LHCN-M2 (cell line): ENCODE data around the gene B9D2. TPM values are rescaled to one million over a fixed set of nuclear protein-coding genes. Genes with fewer than 3 reads are reported as not detected.
"Not testable (repeated sequence)": the region's sequence is repeated elsewhere in the genome, so short reads cannot be mapped to it uniquely, and the experiment has no call there.

Source experiments
- DNase-seq: peaks from one replicate; pipeline ENCODE4 v3.0.0-alpha.2; 2012; ENCODE audit warnings: low read depth
- polyA plus RNA-seq: library from polyadenylated mRNA; unstranded; fragments of >200 nt; gene quantifications from one replicate; pipeline ENCODE4 v1.2.1, GENCODE V29; 2012; ENCODE audit warnings: missing spikeins
- total RNA-seq: library from RNA; depleted of rRNA; stranded (reverse); fragments of >200 nt; gene quantifications from 2 replicates; pipeline ENCODE4 v1.2.3, GENCODE V29; 2014; rRNA removed

Gene B9D2
- 3.7 and 5.3 TPM in 2 replicates for total RNA-seq
- polyA plus RNA-seq: 8.8 TPM

DNA sequence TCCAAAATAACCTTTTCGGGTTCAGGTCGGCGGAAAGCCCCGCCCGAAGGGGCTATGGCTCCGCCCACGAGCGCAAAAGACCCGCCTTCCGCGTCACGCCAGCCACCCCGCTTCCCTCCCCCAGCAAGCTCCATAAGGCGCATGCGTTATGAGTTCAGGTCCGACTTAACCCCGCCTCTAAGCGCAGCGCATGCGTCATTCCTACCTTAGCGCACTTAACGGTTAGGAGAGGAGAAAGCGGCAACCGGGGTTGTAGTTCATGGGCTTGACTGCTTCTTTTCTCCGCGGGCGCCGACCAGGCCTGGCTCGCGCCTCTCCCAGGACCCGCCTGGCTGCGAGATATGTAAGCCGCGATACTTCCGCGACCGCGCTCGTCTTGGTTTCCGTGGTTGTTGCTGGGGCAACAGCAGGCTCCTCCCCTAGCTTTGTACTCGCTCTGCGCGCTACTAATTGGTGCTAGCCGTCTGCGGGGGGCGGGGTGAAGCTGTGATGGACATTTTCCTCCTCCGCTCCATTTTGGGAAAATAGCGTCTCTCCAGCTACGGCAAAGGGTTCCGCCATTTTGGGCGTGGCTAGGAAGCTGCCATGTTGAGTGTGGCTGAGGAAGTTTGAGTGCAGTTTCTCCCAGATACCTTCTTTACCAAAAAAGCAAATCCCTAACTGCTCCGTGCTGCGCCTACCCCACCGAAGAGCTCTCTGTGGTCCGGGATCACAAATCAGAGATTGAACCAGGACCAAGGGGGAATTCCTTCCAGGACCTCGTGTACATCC is at the start of gene B9D2:
Gene B9D2 (minus strand): TSS at position 397 of the 771 bp plus-strand sequence. CDS start 630 bp downstream, outside the sequence.
- DNase-seq: peak; percentile 98

DNA sequence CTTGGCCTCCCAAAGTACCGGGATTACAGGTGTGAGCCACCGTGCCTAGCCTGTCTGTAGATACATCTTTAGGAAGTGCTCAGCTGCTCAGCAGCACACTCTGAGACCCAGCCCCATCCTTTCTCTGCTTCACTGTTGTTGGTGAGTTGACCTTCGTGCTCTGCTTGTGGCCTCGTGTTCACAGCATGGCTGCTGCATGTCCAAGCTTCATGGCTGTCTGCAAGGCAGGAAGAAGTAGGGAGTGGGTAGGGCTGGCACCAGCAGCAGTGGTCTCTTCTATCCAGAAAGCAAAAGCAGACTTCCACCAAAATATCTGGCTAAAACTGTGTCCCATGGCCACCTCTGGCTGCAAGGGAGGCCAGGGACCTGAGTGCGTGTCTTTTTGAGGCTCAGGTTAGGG is 49.0 kb upstream of the B9D2 start:
- no peak for DNase-seq

DNA sequence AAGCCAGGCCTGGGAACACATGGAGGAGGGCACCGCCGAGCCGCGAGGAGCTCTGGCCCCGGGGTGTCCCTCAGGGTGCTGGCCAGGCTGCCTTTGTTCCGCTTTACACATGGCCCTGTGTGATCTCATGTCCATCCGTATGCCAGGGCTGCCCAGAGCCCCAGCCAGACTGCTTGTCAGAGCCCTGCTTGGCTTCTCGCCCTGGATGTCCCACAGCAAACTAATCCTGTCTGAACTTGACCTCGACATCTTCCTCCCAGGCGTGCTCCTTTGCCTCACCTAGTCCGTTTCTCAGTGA is 48.0 kb upstream of the B9D2 start:
- DNase-seq: no peak

- no peak for DNase-seq
Measured at GRCh38 chr19:41411100-41411967, 47.4 kb upstream of the B9D2 start.

DNA sequence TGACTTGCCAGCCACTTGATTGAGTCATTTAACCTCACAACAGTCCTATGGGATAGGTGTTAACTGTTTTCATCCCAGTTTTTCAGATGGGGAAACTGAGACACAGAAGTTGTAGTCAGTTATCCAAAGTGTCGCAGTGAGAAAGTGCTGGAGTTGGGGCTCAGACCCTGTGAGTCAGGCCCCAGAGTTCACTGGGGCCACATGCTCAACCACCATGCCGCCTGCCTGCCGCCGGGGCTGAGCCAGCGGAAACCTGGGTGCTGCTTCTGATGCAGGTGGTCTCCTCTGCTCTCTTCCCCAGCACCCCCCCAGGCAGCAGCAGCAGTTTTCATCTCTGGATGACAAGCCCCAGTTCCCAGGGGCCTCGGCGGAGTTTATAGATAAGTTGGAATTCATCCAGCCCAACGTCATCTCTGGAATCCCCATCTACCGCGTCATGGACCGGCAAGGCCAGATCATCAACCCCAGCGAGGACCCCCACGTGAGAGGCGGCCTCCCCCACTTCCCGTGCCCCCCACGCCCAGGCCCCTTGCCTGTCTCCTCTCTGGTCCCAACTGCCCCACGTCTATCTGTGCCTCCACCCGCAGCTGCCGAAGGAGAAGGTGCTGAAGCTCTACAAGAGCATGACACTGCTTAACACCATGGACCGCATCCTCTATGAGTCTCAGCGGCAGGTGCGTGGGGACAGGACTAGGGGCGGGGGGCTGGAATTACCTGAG is 46.5 kb upstream of the B9D2 start:
- DNase-seq: no peak

- DNase-seq: peak; percentile 42
Measured at GRCh38 chr19:41409288-41409687, 45.3 kb upstream of the B9D2 start.

DNA sequence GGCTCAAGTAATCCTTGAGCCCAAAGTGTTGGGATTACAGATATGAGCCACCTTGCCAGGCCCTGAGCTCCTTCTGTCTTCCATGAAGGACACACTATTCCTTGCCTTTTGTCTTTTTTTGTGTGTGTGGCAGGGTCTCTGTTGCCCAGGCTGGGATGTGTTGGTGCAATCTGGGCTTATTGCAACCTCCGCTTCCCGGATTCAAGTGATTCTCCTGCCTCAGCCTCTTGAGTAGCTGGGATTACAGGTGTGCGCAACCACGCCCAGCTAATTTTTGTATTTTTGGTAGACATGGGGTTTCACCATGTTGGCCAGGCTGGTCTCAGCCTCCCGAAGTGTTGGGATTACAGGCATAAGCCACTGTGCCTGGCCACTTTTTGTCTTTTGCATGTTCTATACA is 44.9 kb upstream of the B9D2 start:
- not testable (repeated sequence) for DNase-seq

DNA sequence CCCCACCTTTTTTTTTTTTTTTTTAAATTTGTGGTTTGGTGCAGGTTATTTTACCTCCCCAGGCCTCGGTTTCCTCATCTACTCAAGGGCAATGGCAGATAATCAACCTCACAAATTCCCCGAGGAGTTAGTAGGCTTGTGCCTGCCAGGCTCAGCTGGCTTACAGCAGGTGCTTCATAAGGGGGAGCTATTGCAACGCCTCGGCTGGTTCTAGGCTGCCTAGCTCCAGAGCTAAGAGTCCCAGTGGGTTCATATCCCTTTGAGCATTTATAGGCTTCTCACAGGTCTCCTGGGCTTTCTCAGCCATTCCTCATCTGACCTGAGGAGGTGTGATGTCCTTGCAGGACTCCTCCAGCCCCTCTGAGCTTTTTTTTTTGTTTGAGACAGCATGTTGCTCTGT is 44.3 kb upstream of the B9D2 start:
- DNase-seq: no peak

DNA sequence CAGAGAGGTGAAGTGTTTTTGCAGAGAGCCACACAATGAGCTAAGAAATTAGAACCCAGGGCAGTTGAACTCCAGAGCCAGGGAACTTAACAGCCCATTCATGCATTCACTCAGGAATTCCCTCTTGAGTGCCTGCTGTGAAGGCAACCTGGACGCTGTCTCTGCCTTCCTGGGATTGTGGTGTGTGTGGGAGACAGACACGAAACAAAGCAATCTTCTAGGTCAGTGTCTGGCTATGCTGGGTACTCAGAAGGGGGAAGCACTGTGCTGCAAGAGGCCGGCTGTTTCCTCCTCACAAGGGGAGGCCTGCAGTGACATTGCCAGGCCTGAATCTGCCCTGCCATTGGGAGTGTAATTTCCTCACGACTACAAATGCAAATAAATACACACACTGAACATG is 43.3 kb upstream of the B9D2 start:
- no peak for DNase-seq

DNA sequence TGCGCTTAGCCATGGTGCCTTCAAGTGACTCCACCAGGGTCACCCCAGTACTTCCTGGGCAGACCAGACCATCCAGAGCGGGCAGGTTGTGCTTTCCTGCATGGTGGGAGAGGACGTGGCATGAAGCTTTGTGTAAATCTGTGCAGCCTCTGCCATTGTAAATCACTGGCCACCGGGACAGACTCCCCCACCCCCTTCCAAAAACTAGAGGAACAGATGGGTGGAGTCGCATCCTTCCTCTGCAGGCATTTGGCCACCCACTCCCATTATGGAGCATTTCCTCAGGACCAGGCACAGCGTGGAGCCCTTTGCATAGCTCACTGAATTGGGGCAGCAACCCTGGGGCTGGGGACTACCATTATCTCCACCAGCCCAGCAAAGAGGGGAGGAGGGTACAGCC is 41.8 kb upstream of the B9D2 start:
- no peak for DNase-seq

DNA sequence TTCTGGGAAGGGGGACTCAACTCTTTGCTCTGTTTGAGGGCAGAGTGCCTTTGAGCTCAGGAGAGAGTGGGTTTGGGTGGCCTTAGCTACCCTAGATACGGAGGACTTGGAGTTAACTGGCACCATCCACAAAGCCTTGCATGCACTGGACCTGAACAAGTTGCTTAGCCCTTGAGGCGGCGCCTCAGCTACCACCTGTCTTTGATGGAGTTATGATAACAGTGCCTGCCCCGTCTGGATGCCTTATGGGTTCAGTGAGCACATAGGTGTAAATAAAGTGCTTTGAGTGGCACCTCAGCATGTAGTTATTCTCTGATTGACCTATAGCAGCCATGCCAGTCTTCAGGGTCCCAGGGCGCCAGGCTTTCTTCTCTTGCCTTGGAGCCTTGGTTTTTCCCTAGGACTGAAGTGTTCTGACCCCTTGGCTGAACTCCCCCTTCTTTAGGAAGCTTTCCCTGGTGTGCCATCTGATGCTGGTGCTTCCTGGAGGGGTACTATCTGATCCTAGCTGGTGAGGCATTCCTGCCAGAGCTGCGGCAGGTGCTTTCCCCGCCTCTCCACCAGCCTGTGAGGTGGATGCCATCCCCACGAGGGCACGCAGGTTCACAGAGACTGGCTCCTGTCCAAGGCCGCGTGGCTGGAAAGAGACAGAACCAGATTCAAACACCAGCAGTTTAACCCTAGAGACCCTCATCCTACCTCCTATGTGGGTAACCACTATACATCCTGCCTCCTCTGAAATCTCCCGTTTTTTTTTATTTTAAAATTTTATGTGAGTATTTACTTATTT is 39.4 kb upstream of the B9D2 start:
- no peak for DNase-seq

- no peak for DNase-seq
Measured at GRCh38 chr19:41402010-41402409, 38.1 kb upstream of the B9D2 start.

GRCh38 chr19:41401483-41401882 is 37.5 kb upstream of the B9D2 start:
- no peak for DNase-seq

DNA sequence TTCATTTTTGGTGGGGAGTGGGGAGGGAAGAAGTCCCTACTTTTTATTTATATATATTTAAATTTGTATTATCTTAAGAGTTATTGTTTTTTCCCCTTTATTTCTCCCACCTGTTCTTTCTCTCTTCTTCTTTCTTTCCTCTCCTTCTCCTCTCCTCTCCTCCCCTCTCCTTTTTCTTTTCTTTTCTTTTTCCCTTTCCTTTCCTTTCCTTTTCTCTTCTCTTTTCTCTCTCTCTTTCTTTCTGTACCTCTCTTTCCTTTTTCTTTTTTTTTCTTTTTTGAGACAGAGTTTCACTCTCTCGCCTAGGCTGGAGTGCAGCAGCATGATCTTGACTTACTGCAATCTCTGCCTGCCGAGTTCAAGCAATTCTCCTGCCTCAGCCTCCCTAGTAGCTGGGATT is 35.6 kb upstream of the B9D2 start:
- no peak for DNase-seq

- no peak for DNase-seq
Measured at GRCh38 chr19:41399091-41399490, 35.1 kb upstream of the B9D2 start.

- DNase-seq: no peak
Measured at GRCh38 chr19:41398598-41398997, 34.6 kb upstream of the B9D2 start.

- peak; percentile 4 for DNase-seq
Measured at GRCh38 chr19:41398050-41398418, 34.1 kb upstream of the B9D2 start.

GRCh38 chr19:41397086-41398049 is 33.4 kb upstream of the B9D2 start, which contains the start of the genes BCKDHA and EXOSC5:
TSS of gene BCKDHA (plus strand) at chr19:41397818. CDS start at chr19:41397828, 10 bp downstream.
TSS of gene EXOSC5 (minus strand) at chr19:41397359. CDS start at chr19:41397328, 31 bp downstream.
- peak; percentile 99 for DNase-seq

- DNase-seq: no peak
Measured at GRCh38 chr19:41395355-41395754, 31.4 kb upstream of the B9D2 start.

- DNase-seq: no peak
Measured at GRCh38 chr19:41392775-41393174, 28.8 kb upstream of the B9D2 start.
